Measurements from ENCODE around the gene GABBR1.

The GABBR1 gene

DNA sequence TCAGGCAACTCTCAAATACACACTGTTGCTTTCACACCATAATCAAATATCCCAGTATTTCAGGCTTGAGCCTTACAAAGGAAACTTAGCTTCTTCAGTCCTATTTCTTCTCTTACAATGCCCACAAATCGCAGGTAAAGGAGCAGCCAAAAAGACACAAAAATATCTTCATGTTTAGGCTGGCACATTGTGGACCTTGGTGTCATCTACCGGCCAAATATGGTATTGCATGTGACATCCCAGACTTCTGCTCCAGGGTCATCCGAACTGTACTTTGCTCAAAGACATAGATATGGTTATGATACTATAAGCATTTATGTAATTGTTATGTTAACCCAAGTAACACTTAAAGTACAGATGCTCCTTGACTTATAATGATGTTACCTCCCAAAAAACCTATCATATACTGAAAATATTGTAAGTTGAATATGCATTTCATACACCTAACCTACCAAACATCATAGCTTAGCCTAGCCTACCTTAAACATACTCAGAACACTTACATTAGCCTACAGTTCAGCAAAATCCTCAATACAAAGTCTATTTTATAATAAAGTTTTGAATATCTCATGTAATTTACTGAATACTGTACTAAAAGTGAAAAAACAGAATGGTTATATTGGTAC is 43.4 kb downstream of the GABBR1 start:
- Histone ChIP-seq H3K27me3 (ENCODE audit: insufficient read depth, insufficient read length) (no peaks in the 10 kb centered on the region), H3K9me3 (ENCODE audit: insufficient read depth, low read length) (no peaks in the 10 kb centered on the region), H3K9ac (ENCODE audit: insufficient read length, low read depth) (no peak overlapping the region), H3K36me3 (ENCODE audit: insufficient read depth, insufficient read length, low read length) (peaks cover 4% of the 10 kb centered on the region), H3K4me1 (ENCODE audit: insufficient read depth, insufficient read length) (peaks cover 3% of the 10 kb centered on the region), H3K4me3 (ENCODE audit: insufficient read length, low read depth) (no peak overlapping the region)
- peak; percentile 22 for DNase-seq (ENCODE audit: low read depth, low spot score)
- no peak for TF ChIP-seq SUZ12 (IDR thresholded peaks at IDR 0.05; ENCODE audit: extremely low read depth, insufficient read depth, insufficient read length)

DNA sequence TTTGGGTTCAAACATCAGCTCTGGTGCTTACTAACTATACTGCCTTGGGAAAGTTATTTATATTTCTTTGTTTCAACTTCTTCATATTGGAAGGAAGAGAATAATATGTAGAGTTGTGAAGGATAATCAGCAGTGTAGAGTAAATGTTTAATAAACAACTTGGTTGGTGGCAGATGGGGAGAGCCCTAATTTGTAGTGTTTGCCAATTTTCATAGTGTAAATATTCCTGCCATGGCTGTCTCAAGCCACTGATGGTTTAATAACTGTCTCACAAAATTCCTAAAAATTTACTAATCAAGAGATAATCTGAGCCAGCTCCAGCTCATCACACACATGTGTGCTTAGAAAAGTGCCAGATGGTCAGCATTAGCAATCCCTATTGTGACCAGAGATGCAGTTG is 48.2 kb downstream of the GABBR1 start, which contains the start of gene OR2H2:
Gene OR2H2, plus strand, starts transcription at position 301 of the 400 bp plus-strand sequence. CDS start 2,824 bp downstream, outside the sequence.
- no peaks in the 10 kb centered on the region for H3K4me1 ChIP-seq (ENCODE audit: insufficient read depth, insufficient read length)
- no peak within 1 kb of the TSS for H3K4me3 ChIP-seq (ENCODE audit: insufficient read length, low read depth)
- DNase-seq (ENCODE audit: low read depth, low spot score): no peak
- H3K9me3 ChIP-seq (ENCODE audit: insufficient read depth, low read length): no peaks in the 10 kb centered on the region
- TF ChIP-seq SUZ12 (IDR thresholded peaks at IDR 0.05; ENCODE audit: extremely low read depth, insufficient read depth, insufficient read length): no peak
- TF ChIP-seq ZNF274 (IDR thresholded peaks at IDR 0.05; ENCODE audit: low read depth, low read length): no peak
- no peak for TF ChIP-seq YY1 (IDR thresholded peaks at IDR 0.05; ENCODE audit: insufficient read depth, insufficient read length)
- no peaks in the 10 kb centered on the region for H3K27me3 ChIP-seq (ENCODE audit: insufficient read depth, insufficient read length)
- no peak within 1 kb of the TSS for H3K9ac ChIP-seq (ENCODE audit: insufficient read length, low read depth)
- peaks cover 4% of the 10 kb centered on the region for H3K36me3 ChIP-seq (ENCODE audit: insufficient read depth, insufficient read length, low read length)

GRCh38 chr6:29577544-29577943 is 55.4 kb downstream of the GABBR1 start:
- DNase-seq (ENCODE audit: low read depth, low spot score): no peak
- Histone ChIP-seq H3K4me3 (ENCODE audit: insufficient read length, low read depth) (no peak overlapping the region), H3K36me3 (ENCODE audit: insufficient read depth, insufficient read length, low read length) (no peaks in the 10 kb centered on the region), H3K9ac (ENCODE audit: insufficient read length, low read depth) (no peak overlapping the region), H3K27me3 (ENCODE audit: insufficient read depth, insufficient read length) (no peaks in the 10 kb centered on the region), H3K4me1 (ENCODE audit: insufficient read depth, insufficient read length) (no peaks in the 10 kb centered on the region), H3K9me3 (ENCODE audit: insufficient read depth, low read length) (no peaks in the 10 kb centered on the region)
- no peak for TF ChIP-seq YY1 (IDR thresholded peaks at IDR 0.05; ENCODE audit: insufficient read depth, insufficient read length)

DNA sequence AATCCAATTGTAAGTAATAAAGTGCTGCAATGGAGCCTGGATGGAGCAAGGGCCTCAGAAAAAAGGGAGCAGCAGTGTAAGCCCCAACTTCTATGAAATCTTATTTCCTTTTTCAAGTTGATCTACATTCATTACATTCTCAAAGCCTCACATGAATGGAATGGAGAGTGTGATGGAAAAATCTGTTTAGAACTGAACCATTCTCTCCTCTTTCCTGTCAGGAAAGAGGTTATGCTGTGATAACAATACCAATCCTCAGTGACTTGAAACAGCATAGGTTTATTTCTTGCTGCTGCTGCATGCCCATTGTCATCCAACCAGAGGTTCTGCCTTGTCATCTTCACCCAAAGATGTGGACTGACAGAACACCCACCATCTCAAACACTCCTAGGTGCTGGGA is 56.9 kb downstream of the GABBR1 start:
- no peak for TF ChIP-seq ZNF274 (IDR thresholded peaks at IDR 0.05; ENCODE audit: low read depth, low read length)
- TF ChIP-seq YY1 (IDR thresholded peaks at IDR 0.05; ENCODE audit: insufficient read depth, insufficient read length): no peak
- TF ChIP-seq SUZ12 (IDR thresholded peaks at IDR 0.05; ENCODE audit: extremely low read depth, insufficient read depth, insufficient read length): no peak
- no peaks in the 10 kb centered on the region for H3K27me3 ChIP-seq (ENCODE audit: insufficient read depth, insufficient read length)
- H3K4me1 ChIP-seq (ENCODE audit: insufficient read depth, insufficient read length): no peaks in the 10 kb centered on the region
- no peaks in the 10 kb centered on the region for H3K9me3 ChIP-seq (ENCODE audit: insufficient read depth, low read length)
- no peak for DNase-seq (ENCODE audit: low read depth, low spot score)
- H3K36me3 ChIP-seq (ENCODE audit: insufficient read depth, insufficient read length, low read length): no peaks in the 10 kb centered on the region
- no peak overlapping the region for H3K4me3 ChIP-seq (ENCODE audit: insufficient read length, low read depth)
- H3K9ac ChIP-seq (ENCODE audit: insufficient read length, low read depth): no peak overlapping the region

- TF ChIP-seq ZNF274 (IDR thresholded peaks at IDR 0.05; ENCODE audit: low read depth, low read length): no peak
- no peak for TF ChIP-seq SUZ12 (IDR thresholded peaks at IDR 0.05; ENCODE audit: extremely low read depth, insufficient read depth, insufficient read length)
- TF ChIP-seq YY1 (IDR thresholded peaks at IDR 0.05; ENCODE audit: insufficient read depth, insufficient read length): no peak
- H3K4me3 ChIP-seq (ENCODE audit: insufficient read length, low read depth): no peak overlapping the region
- no peaks in the 10 kb centered on the region for H3K36me3 ChIP-seq (ENCODE audit: insufficient read depth, insufficient read length, low read length)
- no peaks in the 10 kb centered on the region for H3K4me1 ChIP-seq (ENCODE audit: insufficient read depth, insufficient read length)
- no peak for DNase-seq (ENCODE audit: low read depth, low spot score)
- H3K9ac ChIP-seq (ENCODE audit: insufficient read length, low read depth): no peak overlapping the region
- H3K27me3 ChIP-seq (ENCODE audit: insufficient read depth, insufficient read length): no peaks in the 10 kb centered on the region
- H3K9me3 ChIP-seq (ENCODE audit: insufficient read depth, low read length): no peaks in the 10 kb centered on the region
These were observed 65.0 kb downstream of the GABBR1 start for GRCh38 chr6:29567991-29568390.

GRCh38 chr6:29567541-29567940 is 65.4 kb downstream of the GABBR1 start:
- Histone ChIP-seq H3K27me3 (ENCODE audit: insufficient read depth, insufficient read length) (no peaks in the 10 kb centered on the region), H3K36me3 (ENCODE audit: insufficient read depth, insufficient read length, low read length) (no peaks in the 10 kb centered on the region), H3K4me1 (ENCODE audit: insufficient read depth, insufficient read length) (no peaks in the 10 kb centered on the region), H3K9ac (ENCODE audit: insufficient read length, low read depth) (no peak overlapping the region), H3K9me3 (ENCODE audit: insufficient read depth, low read length) (no peaks in the 10 kb centered on the region), H3K4me3 (ENCODE audit: insufficient read length, low read depth) (no peak overlapping the region)
- no peak for DNase-seq (ENCODE audit: low read depth, low spot score)
- TF ChIP-seq YY1 (IDR thresholded peaks at IDR 0.05; ENCODE audit: insufficient read depth, insufficient read length) (no peak), ZNF274 (IDR thresholded peaks at IDR 0.05; ENCODE audit: low read depth, low read length) (no peak), SUZ12 (IDR thresholded peaks at IDR 0.05; ENCODE audit: extremely low read depth, insufficient read depth, insufficient read length) (no peak)

DNA sequence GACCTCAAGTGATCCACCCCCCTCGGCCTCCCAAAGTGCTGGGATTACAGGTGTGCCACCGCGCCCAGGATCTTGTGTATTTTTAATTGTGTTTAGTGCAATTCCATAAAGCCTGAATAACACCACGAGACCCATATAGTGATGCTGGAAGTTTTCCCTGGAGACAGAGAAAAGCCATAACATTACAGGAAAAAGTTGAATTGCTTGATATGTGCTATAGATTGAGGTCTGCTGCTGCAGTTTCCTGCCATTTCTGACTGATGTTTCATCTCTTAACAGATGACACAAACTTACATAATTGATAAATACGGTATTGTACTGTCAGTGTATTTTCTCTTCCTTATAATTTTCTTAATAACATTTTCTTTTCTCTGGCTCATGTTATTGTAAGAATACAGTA is 66.1 kb downstream of the GABBR1 start:
- DNase-seq (ENCODE audit: low read depth, low spot score): no peak
- no peak overlapping the region for H3K9ac ChIP-seq (ENCODE audit: insufficient read length, low read depth)
- H3K4me1 ChIP-seq (ENCODE audit: insufficient read depth, insufficient read length): no peaks in the 10 kb centered on the region
- H3K4me3 ChIP-seq (ENCODE audit: insufficient read length, low read depth): no peak overlapping the region
- TF ChIP-seq ZNF274 (IDR thresholded peaks at IDR 0.05; ENCODE audit: low read depth, low read length) (no peak), SUZ12 (IDR thresholded peaks at IDR 0.05; ENCODE audit: extremely low read depth, insufficient read depth, insufficient read length) (no peak), YY1 (IDR thresholded peaks at IDR 0.05; ENCODE audit: insufficient read depth, insufficient read length) (no peak)
- H3K9me3 ChIP-seq (ENCODE audit: insufficient read depth, low read length): no peaks in the 10 kb centered on the region
- no peaks in the 10 kb centered on the region for H3K36me3 ChIP-seq (ENCODE audit: insufficient read depth, insufficient read length, low read length)
- no peaks in the 10 kb centered on the region for H3K27me3 ChIP-seq (ENCODE audit: insufficient read depth, insufficient read length)
